HCT116 (cell line): ENCODE results near the gene GIPR.

Experiments
- CBX3 ChIP-seq: IDR thresholded peaks from 2 replicates; pipeline ENCODE4 v1.6.1; 2012; ENCODE audit warnings: low read depth
- CEBPB ChIP-seq: IDR thresholded peaks from 2 replicates; pipeline ENCODE4 v1.6.1; 2012; ENCODE audit warnings: low read depth
- EZH2 ChIP-seq: fragments of 200-600 bp; sonication (generic); IDR thresholded peaks from 2 replicates; pipeline ENCODE4 v1.6.1; 2017; ENCODE audit warnings: antibody characterized with exemption, mixed run types
- EZH2phosphoT487 ChIP-seq: fragments of 200-600 bp; IDR thresholded peaks from 2 replicates; pipeline ENCODE4 v1.6.1; 2018; ENCODE audit warnings: antibody characterized with exemption, borderline replicate concordance
- POLR2A ChIP-seq: IDR thresholded peaks from 2 replicates; pipeline ENCODE4 v1.7.0; 2011; ENCODE audit warnings: borderline replicate concordance; ENCODE audit not compliant: insufficient read depth, insufficient read length; ENCODE audit errors: extremely low read depth
- POLR2AphosphoS5 ChIP-seq: IDR thresholded peaks from 2 replicates; pipeline ENCODE4 v1.6.1; 2011; ENCODE audit warnings: mild to moderate bottlenecking, low read depth, low read length, moderate library complexity
- SP1 ChIP-seq: IDR thresholded peaks from 2 replicates; pipeline ENCODE4 v1.6.1; 2012; ENCODE audit warnings: low read depth
- ZFX ChIP-seq: fragments of 450-650 bp; IDR thresholded peaks from 2 replicates; pipeline ENCODE4 v1.6.1; 2017
- TF ChIP-seq, protein P1 (sequence below): IDR thresholded peaks from 2 replicates; pipeline ENCODE4 v1.6.1; 2012; ENCODE audit warnings: low read depth
- TF ChIP-seq, protein P2 (sequence below), 3 experiments: fragments of 200-600 bp in 1 of 3; sonication (generic) in 1 of 3; IDR thresholded peaks in 2 of 3; conservative IDR thresholded peaks in 1 of 3; 2 replicates each; pipeline ENCODE4 v1.5.1; 2012 to 2017; ENCODE audit warnings: low read depth in 2 of 3, low read length in 2 of 3, antibody characterized with exemption in 1 of 3, borderline replicate concordance in 1 of 3, control low read depth in 1 of 3, mild to moderate bottlenecking in 1 of 3, mixed read lengths in 1 of 3, mixed run types in 1 of 3, moderate library complexity in 1 of 3; ENCODE audit not compliant: insufficient read depth in 1 of 3

DNA sequence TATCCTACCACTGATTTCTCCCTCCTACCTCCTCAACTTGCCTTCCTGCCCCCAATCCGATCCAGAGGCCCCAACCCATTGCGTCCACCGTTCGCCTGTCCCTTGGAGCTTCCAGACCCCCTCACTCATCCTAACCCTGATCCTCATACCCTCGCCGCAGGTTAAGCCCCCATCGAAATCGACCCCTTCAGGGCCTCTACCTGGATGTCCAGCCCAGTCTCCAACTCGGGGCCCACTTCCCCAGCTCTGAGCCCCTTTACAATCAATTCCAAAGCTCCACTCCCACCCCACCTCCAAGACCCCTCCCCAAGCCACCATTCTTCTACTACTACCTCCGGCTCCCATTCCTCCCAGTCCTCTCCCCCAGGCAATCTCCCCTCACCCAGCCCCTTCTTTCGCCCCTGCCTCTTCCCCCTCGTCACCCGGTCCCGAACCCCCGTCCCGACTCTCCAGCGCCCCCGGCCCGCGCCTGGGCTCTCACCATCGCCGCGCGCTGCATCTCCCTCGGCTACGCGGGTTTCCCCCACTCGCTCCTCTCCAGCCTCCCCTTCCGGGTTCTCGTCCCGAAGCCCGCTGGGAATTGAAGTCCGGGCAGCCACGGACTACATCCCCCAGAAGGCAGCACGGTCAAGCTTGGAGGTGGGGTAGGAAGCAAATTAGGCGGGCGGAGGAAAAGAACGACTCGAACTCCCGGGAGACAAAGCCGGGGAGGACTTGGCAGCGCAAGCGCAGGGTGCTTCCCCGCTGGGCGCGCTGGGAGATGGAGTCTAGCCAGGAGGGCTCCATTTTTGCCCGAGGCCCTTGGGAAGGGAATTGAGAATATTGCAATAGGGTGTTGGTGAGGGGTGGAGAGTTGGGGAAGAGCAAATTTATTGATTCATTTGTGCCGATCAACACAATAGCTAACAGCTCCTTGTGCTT is 62.6 kb downstream of the GIPR start, which contains the start of gene FBXO46:
- TF ChIP-seq, protein P1, sequence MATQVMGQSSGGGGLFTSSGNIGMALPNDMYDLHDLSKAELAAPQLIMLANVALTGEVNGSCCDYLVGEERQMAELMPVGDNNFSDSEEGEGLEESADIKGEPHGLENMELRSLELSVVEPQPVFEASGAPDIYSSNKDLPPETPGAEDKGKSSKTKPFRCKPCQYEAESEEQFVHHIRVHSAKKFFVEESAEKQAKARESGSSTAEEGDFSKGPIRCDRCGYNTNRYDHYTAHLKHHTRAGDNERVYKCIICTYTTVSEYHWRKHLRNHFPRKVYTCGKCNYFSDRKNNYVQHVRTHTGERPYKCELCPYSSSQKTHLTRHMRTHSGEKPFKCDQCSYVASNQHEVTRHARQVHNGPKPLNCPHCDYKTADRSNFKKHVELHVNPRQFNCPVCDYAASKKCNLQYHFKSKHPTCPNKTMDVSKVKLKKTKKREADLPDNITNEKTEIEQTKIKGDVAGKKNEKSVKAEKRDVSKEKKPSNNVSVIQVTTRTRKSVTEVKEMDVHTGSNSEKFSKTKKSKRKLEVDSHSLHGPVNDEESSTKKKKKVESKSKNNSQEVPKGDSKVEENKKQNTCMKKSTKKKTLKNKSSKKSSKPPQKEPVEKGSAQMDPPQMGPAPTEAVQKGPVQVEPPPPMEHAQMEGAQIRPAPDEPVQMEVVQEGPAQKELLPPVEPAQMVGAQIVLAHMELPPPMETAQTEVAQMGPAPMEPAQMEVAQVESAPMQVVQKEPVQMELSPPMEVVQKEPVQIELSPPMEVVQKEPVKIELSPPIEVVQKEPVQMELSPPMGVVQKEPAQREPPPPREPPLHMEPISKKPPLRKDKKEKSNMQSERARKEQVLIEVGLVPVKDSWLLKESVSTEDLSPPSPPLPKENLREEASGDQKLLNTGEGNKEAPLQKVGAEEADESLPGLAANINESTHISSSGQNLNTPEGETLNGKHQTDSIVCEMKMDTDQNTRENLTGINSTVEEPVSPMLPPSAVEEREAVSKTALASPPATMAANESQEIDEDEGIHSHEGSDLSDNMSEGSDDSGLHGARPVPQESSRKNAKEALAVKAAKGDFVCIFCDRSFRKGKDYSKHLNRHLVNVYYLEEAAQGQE: no peak
- TF ChIP-seq, protein P2, sequence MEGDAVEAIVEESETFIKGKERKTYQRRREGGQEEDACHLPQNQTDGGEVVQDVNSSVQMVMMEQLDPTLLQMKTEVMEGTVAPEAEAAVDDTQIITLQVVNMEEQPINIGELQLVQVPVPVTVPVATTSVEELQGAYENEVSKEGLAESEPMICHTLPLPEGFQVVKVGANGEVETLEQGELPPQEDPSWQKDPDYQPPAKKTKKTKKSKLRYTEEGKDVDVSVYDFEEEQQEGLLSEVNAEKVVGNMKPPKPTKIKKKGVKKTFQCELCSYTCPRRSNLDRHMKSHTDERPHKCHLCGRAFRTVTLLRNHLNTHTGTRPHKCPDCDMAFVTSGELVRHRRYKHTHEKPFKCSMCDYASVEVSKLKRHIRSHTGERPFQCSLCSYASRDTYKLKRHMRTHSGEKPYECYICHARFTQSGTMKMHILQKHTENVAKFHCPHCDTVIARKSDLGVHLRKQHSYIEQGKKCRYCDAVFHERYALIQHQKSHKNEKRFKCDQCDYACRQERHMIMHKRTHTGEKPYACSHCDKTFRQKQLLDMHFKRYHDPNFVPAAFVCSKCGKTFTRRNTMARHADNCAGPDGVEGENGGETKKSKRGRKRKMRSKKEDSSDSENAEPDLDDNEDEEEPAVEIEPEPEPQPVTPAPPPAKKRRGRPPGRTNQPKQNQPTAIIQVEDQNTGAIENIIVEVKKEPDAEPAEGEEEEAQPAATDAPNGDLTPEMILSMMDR (IDR thresholded peaks at IDR 0.05 in 2 of 3, conservative IDR thresholded peaks at IDR 0.05 in 1 of 3; ENCODE audit: borderline replicate concordance in 1 of 3, insufficient read depth in 1 of 3, low read depth in 2 of 3, low read length in 2 of 3): 0 out of 6 replicates have a peak, but pooled peaks of 1 of the 3 experiments have one; percentile 7
- TF ChIP-seq POLR2AphosphoS5: peak; percentile 88
- no peak for TF ChIP-seq POLR2A
- no peak for TF ChIP-seq CBX3
- TF ChIP-seq ZFX: no peak
- no peak for TF ChIP-seq EZH2
- TF ChIP-seq CEBPB: no peak
- TF ChIP-seq EZH2phosphoT487: no peak
- TF ChIP-seq SP1: peak; percentile 81
